ENCODE results near the gene EXOC6. TPM values are rescaled to one million over a fixed set of nuclear protein-coding genes. Genes with fewer than 3 reads are reported as not detected.
"Not testable (repeated sequence)": the region's sequence is repeated elsewhere in the genome, so short reads cannot be mapped to it uniquely, and the experiment has no call there.

EXOC6 gene
- total RNA-seq, 1 experiment from 2014 or later, result 9.3 TPM

DNA sequence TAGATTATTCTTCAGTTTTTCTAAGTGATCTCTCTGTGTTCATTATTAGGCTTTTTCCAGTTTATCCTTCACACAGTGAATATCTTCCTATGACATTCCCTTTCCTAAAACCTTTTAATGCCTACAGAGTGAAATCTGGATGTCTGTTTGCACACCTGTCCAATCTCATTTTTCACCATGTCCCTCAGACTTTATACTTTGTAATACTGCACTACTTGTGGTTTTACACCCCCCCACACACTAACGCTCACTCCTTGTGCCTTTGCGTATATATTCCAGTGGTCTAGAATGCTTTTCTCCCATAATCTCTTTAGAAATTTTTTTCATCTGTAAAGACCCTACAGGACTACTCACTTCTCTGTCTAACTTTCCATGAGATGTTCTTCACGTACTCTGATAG lies 98.2 kb downstream of the EXOC6 start:
- Histone ChIP-seq H3K36me3 (ENCODE audit: low read depth) (no peaks in the 10 kb centered on the region), H3K9me2 (ENCODE audit: insufficient read depth) (no peaks in the 10 kb centered on the region), H3K79me2 (ENCODE audit: low read depth) (no peaks in the 10 kb centered on the region), H3K4me2 (no peak overlapping the region), H3K27ac (no peak overlapping the region), H3F3A (ENCODE audit: insufficient read depth, low read depth) (no peaks in the 10 kb centered on the region), H3K27me3 (ENCODE audit: insufficient read depth, low read depth) (no peaks in the 10 kb centered on the region), H2AFZ (no peak overlapping the region), H4K20me1 (ENCODE audit: insufficient read depth) (no peaks in the 10 kb centered on the region), H3K4me1 (replicated peaks; ENCODE audit: insufficient read depth) (no peaks in the 10 kb centered on the region), H3K4me3 (no peak overlapping the region), H3K9me3 (ENCODE audit: insufficient read depth, low read depth) (no peaks in the 10 kb centered on the region)
- TF ChIP-seq, protein P1, sequence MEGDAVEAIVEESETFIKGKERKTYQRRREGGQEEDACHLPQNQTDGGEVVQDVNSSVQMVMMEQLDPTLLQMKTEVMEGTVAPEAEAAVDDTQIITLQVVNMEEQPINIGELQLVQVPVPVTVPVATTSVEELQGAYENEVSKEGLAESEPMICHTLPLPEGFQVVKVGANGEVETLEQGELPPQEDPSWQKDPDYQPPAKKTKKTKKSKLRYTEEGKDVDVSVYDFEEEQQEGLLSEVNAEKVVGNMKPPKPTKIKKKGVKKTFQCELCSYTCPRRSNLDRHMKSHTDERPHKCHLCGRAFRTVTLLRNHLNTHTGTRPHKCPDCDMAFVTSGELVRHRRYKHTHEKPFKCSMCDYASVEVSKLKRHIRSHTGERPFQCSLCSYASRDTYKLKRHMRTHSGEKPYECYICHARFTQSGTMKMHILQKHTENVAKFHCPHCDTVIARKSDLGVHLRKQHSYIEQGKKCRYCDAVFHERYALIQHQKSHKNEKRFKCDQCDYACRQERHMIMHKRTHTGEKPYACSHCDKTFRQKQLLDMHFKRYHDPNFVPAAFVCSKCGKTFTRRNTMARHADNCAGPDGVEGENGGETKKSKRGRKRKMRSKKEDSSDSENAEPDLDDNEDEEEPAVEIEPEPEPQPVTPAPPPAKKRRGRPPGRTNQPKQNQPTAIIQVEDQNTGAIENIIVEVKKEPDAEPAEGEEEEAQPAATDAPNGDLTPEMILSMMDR (conservative IDR thresholded peaks at IDR 0.05), result no peak
- TF ChIP-seq EZH2 (IDR thresholded peaks at IDR 0.05; ENCODE audit: low read depth), result no peak
- ChIA-PET POLR2A (ENCODE audit: unreplicated experiment) (no interaction called here), CTCF (no interaction called here)
- DNase-seq, result no peak
- no TSS peak for BruUV-seq (replicated peaks)
- intact Hi-C loops (cut with micrococcal nuclease; ENCODE audit: unreplicated experiment), result no loop called here

DNA sequence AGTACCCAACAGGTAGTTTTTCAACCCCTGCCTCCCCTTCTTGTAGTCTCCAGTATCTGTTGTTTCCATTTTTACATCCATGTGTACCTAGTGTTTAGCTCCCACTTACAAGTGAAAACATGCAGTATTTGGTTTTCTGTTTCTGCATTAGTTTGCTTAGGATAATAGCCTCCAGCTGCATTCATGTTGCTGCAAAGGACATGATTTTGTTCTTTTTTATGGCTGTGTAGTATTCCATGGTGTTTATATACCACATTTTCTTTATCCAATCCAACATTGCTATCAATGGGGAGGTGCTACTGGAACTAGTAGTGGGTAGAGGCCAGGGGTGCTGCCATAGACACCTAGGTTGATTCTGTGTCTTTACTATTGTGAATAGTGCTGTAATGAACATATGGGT lies 104.3 kb downstream of the EXOC6 start:
- POLR2A ChIA-PET (ENCODE audit: unreplicated experiment); H3K9me3 ChIP-seq (ENCODE audit: insufficient read depth, low read depth); BruUV-seq (replicated peaks); DNase-seq; H3K9me2 ChIP-seq (ENCODE audit: insufficient read depth); H3K79me2 ChIP-seq (ENCODE audit: low read depth); H2AFZ ChIP-seq; intact Hi-C loops (cut with micrococcal nuclease; ENCODE audit: unreplicated experiment); H3F3A ChIP-seq (ENCODE audit: insufficient read depth, low read depth); H3K4me1 ChIP-seq (replicated peaks; ENCODE audit: insufficient read depth); H3K27me3 ChIP-seq (ENCODE audit: insufficient read depth, low read depth); H3K4me3 ChIP-seq; H3K4me2 ChIP-seq; H3K27ac ChIP-seq; H3K36me3 ChIP-seq (ENCODE audit: low read depth); H4K20me1 ChIP-seq (ENCODE audit: insufficient read depth): not testable (repeated sequence)
- CTCF ChIA-PET, result interaction anchor here (0.6 kb wide), 1 partner anchor 79 kb away, joined by 3 read pairs; no protein-coding TSS in a partner anchor

- ChIA-PET POLR2A (ENCODE audit: unreplicated experiment) (interaction anchor here (0.7 kb wide), 1 partner anchor 1280 kb away, joined by 3 read pairs; no protein-coding TSS in a partner anchor), CTCF (no interaction called here)
- DNase-seq, result no peak
- Histone ChIP-seq H3K4me2 (no peak overlapping the region), H3K9me3 (ENCODE audit: insufficient read depth, low read depth) (no peaks in the 10 kb centered on the region), H3K9me2 (ENCODE audit: insufficient read depth) (no peaks in the 10 kb centered on the region), H3K27ac (no peak overlapping the region), H2AFZ (no peak overlapping the region), H3F3A (ENCODE audit: insufficient read depth, low read depth) (no peaks in the 10 kb centered on the region), H3K4me3 (no peak overlapping the region), H3K36me3 (ENCODE audit: low read depth) (no peaks in the 10 kb centered on the region), H3K4me1 (replicated peaks; ENCODE audit: insufficient read depth) (no peaks in the 10 kb centered on the region), H3K79me2 (ENCODE audit: low read depth) (no peaks in the 10 kb centered on the region), H3K27me3 (ENCODE audit: insufficient read depth, low read depth) (no peaks in the 10 kb centered on the region), H4K20me1 (ENCODE audit: insufficient read depth) (no peaks in the 10 kb centered on the region)
- TF ChIP-seq, protein P1 (conservative IDR thresholded peaks at IDR 0.05), result no peak
- TF ChIP-seq EZH2 (IDR thresholded peaks at IDR 0.05; ENCODE audit: low read depth), result no peak
- no TSS peak for BruUV-seq (replicated peaks)
- intact Hi-C loops (cut with micrococcal nuclease; ENCODE audit: unreplicated experiment), result no loop called here
Observed at GRCh38 chr10:92957223-92958010, 109.1 kb downstream of the EXOC6 start.

- intact Hi-C loops (cut with micrococcal nuclease; ENCODE audit: unreplicated experiment), result no loop called here
- ChIA-PET CTCF (no interaction called here), POLR2A (ENCODE audit: unreplicated experiment) (no interaction called here)
- no peak overlapping the region for H3K4me3 ChIP-seq
- H3F3A ChIP-seq (ENCODE audit: insufficient read depth, low read depth), result no peaks in the 10 kb centered on the region
- no peaks in the 10 kb centered on the region for H3K79me2 ChIP-seq (ENCODE audit: low read depth)
- no peak for TF ChIP-seq EZH2 (IDR thresholded peaks at IDR 0.05; ENCODE audit: low read depth)
- TF ChIP-seq, protein P1 (conservative IDR thresholded peaks at IDR 0.05), result no peak
- no peaks in the 10 kb centered on the region for H3K36me3 ChIP-seq (ENCODE audit: low read depth)
- DNase-seq, result no peak
- no TSS peak for BruUV-seq (replicated peaks)
- no peaks in the 10 kb centered on the region for H3K9me2 ChIP-seq (ENCODE audit: insufficient read depth)
- H3K9me3 ChIP-seq (ENCODE audit: insufficient read depth, low read depth), result no peaks in the 10 kb centered on the region
- H3K4me2 ChIP-seq, result no peak overlapping the region
- H3K4me1 ChIP-seq (replicated peaks; ENCODE audit: insufficient read depth), result no peaks in the 10 kb centered on the region
- H3K27ac ChIP-seq, result no peak overlapping the region
- H2AFZ ChIP-seq, result no peak overlapping the region
- no peaks in the 10 kb centered on the region for H4K20me1 ChIP-seq (ENCODE audit: insufficient read depth)
- no peaks in the 10 kb centered on the region for H3K27me3 ChIP-seq (ENCODE audit: insufficient read depth, low read depth)
Observed at GRCh38 chr10:92961638-92962037, 113.3 kb downstream of the EXOC6 start.

All from PC-9 (cell line).